Measurements from ENCODE around the gene IL34. TPM values are rescaled to one million over a fixed set of nuclear protein-coding genes. Genes with fewer than 3 reads are reported as not detected.
A peak's percentile ranks its signal among the peaks of the same experiment; 100 is the strongest.

IL34 gene
- total RNA-seq, 1 donor from 2014 or later = 13.4 TPM

DNA sequence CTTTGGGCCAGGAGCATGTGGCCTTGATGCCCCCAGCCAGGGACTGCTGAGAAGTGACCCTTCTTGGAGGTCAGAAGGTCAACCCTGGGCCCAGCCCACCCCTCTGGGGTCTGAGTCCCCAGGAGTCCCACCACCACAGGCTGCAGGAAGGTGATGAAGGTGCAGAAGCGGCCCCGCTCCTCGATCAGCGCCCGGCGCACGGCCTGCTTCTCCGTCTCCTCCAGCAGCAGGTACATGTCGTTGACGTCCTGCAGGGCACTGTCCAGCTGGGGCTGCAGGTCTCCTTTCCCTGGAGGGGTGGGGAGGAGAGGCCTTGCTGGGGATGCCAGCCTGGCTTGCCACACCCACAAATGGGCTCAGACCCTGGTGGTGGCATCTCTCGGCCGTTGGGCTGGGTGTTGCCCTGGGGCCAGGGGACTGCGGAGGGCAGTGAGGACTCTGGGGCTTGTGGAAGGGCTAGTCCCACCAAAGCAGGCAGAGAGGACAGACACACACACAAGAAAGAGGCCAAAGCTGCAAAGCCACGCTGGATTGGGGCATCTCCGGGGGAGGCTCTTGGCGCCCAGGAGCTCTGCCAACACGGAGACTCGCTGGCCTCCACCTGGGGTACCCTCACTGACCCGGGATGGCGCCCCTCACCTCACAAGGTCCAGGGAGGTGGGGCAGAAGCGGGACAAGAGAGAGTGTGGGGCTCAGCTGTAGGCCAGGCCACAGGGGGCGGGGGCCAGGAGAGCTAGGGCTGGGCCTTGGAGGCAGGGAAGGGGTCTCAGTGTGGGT lies 31.9 kb downstream of the IL34 start:
- no peak for DNase-seq

DNA sequence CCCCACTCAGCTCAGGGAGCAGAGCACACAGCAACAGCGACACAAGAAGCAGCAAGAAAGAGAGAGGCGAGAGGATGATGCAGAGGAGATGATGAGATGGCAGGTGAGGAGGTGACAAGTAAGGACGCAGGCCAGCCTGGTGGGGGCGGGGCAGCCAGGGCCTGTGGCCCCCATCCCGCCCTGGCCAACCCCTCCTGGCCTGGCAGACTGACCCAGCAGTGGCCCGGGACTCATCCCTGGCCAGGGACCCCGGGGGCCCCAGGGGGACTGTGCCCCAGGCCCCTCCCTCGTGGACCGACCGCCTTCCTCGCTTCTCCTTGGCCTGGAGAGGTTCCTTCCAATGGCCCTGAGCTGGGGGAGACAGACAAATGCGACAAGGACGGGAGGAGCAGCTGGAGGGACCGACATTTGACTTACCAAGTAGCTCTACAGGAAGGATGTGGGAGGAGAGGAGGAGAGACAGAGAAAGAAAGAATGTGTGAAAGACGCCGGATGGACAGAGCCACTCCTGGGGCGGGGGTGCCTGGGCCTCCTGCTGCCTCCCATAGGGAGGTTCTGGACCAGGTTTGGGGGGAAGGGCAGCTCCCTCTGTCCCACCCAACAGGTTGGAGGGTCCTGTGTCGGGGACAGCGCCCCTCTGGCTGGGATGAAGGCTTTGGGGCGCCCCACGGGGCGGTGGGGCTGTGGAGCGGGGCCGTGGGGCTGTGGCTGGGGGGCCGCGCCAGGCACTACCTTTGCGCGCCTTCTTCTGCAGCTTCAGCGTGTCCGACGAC lies 32.7 kb downstream of the IL34 start:
- no peak for DNase-seq

DNA sequence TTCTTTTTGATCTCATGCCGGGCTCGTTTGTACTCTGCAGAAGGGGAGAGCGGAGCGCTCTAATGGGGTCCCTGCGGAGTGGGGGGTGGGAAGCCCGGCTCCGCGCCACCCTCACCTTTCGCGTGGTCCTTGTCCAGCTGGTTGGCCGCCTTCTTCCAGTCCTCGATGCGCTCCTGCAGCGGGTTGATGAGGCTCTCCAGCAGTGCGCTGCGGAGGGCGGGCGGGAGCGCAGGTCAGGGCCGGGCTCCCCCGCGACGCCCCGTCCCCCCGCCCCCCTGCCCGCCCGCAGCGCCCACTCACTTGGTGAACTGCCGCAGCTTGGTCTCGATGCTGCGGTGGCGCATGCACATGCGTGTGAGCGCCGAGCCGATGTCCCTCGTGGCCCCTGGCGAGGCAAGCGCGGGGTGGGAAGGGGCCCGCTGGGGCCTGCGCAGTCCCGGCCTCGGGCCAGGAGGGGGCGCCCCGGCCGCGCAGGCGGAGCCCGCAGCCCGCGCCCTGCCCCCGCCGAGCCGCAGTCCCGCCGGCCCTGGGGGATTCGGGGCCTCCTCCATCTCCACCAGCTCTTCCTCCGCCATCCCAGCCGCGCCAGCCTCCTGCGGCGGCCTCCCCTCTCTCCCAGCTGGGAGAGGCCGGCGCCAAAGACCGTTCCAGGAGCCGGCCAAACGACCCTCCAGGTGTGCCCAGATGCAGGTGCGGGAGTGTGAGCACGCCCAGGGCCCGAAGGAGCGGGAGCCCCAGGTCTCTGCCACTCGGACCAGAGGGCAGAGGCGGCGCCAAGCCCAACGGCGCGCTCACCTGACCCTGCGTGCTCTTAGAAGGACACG lies 33.5 kb downstream of the IL34 start:
- no peak for DNase-seq

DNA sequence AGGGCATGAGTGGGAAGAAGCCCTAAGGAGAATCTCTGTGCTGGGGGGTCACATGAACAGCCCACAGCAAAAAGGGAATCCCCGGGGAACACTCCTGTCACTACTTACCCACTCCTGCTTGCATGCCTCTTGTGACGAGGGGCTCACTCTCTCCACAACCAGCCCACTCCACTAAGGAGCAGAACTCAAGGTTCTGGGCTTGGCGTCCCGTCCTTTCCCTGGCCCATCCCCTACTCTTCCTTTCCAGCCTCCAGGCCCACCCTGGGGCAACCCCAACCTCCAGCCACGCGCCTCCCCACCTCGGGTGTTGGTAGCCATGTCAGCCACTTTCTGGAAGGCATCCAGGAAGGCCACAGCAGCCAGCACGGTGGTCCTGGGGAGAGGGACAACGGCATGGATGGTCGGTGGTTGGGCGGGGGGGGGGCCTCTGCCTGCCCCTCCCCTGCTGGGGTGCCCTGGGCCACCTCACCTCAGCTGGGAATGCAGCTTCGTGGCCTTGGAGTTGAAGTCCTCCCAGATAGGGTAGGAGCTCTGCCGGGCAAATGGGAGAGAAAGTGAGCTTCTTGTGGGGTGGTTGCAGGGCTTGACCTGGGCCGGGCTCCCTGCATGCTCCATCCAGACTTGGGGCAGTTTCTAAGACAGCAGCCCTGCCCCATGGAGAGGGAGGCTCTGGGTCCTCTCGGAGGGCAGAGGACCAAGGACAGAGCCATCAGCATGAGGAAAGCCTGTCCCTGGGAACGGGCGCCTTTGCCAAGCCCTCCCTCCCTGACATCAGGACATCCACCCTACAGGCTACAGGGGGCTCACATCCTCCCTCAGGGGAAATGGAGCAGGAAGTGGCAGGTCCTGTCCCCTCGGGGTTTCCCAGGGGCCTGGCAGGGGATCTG lies 34.4 kb downstream of the IL34 start:
- DNase-seq = no peak

DNA sequence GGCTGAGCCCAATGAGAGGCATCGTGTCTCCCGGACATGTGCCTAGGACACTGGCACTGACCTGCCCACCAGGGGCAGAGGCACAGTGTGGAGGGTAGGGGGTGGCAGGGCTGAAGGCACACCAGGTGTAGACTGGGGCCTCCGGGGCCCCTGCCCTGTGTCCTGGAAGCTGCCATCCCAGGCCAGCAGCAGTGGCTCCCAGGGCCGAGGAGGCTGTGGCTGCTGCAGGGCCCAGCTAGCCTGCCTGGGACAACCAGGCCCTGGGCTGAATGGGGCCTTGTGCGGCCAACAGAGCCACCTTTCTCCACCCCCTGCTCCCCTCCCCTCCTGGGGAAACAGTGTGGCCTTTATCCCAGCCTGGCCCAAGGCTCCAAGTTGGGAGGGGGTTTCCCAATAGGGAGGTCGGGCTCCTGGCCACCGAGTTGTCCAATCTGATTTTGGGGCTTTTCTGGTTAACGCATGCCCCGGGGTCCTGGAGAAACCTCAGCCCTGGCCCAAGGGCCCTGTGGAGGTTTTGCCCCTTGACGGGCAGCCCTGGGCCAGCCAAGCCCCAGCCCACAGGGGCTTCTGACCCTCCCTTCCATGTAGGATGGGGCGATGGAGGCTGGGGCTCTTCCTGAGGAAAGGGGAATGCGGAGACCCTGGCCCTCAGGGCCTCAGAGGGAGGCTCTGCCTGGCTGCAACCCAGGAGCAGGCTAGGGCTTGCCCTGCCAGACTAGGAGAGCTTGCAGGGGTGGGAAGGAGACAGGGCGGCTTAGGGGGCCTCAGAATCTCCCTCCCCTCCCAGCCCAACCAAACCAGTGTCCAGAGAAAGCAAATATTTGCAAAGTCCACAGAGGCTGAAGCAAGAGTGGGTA lies 35.3 kb downstream of the IL34 start:
- DNase-seq = peak; percentile 67

DNA sequence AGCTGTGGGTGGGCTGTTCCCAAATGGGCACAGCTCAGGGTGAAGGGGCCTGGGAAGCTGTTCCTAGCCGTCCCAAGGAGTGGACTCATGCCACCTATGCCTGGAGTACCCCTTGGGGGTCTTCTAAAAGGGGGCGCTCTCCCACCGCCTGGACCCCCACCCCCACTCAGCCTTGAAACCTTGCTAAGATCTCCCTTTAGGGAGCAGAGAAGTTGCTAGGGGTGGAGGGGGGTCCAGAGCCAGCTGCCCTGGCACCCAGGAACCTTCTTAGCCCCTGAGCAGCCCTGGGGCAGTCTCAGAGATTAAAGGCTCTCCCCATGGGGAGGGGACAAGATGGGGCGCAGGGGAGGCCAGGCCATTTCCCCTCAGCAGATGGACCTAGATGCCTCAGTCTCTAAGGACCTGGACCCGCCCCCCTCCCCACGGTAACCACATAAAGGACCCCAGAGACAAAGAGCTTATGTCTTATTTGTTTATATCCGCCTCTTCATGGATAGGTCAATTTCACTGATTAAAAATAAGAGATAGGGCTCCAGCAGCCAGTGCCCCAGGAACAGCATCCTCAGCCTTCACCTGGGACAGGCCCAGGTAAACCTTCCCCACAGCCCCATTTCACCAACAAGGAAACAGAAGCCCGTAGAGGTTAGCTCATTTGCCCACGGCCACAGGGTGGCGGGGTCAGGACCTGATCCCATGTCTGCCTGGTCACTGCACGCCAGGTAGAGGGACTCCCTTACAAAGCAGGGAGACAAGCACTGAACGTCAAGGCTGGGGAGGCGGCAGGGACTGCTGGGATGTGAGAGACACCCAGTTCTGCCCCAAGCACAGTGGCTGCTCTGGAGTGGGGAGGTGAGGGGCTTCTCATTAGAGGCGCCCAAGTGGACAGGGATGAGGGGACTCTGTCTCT lies 36.1 kb downstream of the IL34 start:
- DNase-seq = no peak

DNA sequence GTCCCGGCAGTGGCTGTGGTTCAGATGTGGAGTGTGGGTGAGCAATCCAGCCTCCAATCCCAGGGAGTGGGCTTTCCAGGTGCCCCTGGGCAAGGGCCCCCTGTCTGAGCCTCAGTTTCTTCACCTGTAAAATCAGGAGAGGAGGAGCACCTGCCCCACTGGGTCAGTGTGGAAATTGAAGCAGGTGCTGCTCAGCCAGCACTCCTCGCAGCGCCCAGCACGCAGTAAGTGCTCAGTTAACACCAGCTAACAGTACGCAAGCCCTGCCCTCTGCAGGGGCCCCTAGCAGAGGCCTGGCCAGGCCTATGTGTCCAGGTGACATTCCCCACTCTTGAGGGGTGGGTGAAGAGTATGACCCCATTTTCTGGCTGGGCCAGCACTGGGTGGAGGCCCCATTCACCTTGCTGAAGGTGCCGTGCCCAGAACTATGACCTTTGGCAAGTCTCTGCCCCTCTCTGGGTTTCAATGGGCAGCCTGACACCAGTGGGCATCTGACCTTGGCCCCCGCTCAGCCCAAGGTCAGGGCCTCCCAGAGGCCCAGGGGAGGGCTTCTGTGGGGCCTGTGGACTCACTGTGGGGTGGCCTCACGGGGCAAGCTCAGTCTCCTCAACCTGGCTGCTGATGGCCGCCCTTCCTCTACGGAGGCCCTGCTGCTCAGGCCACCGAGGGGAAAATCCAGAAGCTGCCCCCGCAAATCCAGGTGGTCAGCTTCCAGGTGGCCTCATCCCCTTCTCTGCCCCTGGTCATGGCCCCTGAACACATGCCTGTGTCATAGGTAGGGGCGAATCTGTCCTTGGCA lies 37.0 kb downstream of the IL34 start:
- DNase-seq = no peak

DNA sequence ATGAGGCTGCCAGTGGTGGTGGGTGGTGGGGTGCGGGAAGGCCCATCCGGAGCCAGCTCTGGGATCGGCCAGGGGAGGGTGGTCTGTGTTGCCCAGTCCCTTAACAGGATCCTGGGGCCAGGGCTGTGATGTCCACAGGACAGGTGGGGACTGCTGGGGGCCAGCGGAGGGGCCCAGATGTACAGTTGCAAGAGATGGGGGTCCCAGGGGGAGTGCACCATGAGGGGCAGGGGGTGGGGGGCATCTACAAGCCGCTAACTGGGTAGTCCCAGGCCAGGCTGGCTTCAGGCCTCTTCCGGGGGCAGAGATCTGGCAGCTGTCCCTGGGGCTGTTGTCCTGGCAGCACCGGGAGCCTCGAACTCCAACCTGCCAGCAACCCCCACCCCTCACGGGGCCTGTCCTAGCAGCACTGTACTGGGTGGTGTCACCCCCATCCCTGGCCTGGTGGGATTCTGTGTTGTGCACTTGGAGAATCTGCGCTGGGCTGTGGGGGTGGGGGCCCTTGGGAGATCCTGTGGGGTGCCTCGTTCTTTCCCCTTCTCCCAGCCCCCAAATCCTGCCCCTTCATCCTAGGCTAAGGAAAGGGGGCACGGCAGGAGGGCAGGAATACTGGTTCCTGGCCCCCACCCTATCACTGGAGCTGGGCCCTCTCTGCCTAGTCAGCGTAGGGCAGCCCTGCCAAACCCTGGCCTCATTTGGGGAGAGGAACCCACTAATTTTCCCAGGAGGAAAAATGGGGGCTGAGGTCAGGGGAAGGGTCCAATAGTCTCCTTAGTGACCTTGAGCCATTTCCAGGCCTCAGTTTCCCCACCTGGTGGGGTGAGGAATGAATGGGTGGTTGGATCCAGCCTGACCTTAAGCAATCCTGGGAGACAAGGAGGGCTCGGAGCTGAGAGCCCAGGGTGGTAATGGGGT lies 38.0 kb downstream of the IL34 start:
- DNase-seq = peak; percentile 34

DNA sequence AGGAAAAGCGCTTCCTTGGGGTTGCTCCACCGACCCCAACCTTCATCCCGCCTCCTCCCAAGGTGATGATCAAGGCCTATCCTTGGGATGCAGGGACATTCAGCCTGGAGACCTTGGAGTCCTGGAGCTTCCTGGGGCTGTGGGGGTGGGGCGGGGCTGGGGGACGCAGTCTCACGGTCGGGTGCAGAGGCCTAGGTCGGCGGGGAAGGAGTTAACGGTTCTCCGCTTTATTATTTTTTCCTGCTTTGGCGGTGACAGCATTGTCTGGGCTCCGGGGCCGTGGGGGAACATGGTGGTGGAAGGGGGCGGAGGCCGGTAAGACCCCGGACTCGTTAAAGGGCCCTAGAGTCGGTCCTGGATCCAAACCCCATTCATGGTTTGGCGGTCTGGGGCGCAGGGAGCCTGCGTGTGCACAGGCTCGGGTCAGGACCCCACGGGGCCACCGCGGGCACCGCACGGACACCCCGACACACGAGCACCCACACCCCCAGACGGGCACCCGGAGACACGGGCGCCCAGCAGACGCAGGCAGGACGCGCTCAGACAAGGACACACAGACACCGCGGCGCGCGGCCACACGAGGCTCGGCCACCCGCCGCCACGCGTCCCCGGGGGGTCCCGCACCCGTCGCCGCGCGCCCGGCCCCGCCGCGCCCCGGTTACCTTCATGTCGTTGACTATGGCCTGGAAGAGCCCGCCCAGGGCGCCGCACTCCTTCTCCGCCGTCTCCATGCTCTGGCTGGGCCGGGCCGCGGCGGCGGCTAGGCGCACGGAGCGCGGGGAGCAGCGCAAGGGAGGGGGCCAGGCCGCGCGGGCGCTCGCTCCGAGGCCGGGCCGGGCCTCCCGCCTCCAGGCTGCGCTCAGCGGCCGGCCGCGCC lies 38.9 kb downstream of the IL34 start:
- peak; percentile 49 for DNase-seq

DNA sequence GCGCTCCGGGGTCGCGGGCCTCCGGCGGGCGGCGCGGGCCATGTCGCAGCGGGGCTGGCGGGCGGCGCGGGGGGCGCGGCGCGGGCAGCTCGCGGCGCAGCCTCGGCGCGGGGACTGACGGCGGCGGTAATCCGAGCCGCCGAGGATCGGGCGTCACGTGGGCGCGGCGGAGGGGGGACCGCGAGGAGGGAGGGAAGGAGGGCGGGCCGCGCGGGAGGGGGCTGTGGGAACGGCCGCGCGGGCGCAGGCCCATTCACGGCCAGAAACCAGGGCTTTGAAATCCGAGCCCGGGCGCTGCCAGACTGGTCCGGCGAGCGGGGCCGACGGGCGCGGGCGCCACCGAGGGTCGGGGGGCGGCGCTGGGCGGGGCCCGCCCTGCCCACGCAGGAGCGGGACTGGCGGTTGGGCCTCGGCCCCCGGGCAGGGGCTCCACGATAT lies 39.6 kb downstream of the IL34 start, which contains the start of gene MTSS2:
TSS of gene MTSS2 (minus strand) at position 116 of the 438 bp plus-strand sequence. CDS start 262 bp downstream, outside the sequence.
- peak; percentile 97 for DNase-seq

DNA sequence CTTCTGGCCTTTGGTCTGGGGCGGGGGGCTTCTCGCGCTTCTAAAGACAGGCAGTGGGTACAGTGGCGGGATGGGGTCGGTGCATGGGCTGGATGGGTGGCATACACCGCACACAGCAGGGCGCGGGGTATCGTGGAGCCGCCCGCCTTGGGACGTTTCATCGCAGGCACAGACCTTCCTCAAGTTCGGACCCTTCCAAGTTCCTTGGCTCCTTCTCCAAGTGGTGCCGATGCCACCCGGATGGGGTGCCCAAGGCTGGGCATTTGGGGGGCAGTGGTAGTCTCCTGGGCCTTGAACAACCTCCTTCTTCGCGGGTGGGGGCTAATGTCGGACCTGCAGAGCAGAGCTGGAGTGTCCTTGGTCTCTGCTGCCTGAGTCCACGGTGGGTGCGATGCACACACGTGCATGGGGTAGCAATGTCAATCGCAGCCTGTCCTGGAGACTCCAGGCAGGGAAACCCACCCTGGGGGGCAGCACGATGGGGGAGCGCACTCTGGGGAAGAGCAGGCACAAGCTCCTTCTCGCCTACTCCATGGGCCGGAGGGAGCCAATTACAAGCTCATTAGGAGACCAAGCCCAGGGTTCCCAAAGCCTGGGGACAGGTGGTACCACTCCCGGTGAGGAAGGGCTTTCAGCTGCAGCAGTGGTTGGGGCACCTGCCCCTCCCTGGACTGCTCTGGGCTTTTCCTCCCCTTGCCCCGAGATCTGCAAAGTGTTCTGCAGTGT lies 40.2 kb downstream of the IL34 start:
- DNase-seq = peak; percentile 73

DNA sequence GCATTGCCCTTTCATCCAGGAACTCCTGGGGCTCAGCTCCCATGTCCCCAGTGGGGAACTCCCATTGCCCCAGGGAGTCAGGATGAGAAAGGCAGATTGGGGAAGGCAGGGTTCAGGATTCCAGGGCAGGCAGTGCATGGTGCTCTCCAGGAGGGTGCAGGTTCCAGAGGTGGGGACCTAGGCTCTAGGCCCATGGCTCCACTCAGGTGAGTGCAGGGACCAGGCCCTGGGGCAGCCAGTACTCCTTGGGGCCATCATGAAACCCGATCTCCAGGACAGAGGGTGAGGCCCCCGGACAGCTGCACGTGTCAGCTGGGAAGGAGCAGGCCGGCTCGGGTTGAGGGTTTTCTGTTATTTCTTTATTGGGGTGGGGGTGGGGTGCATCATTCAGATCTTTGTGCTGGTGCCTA lies 40.7 kb downstream of the IL34 start:
- DNase-seq = peak; percentile 88

DNA sequence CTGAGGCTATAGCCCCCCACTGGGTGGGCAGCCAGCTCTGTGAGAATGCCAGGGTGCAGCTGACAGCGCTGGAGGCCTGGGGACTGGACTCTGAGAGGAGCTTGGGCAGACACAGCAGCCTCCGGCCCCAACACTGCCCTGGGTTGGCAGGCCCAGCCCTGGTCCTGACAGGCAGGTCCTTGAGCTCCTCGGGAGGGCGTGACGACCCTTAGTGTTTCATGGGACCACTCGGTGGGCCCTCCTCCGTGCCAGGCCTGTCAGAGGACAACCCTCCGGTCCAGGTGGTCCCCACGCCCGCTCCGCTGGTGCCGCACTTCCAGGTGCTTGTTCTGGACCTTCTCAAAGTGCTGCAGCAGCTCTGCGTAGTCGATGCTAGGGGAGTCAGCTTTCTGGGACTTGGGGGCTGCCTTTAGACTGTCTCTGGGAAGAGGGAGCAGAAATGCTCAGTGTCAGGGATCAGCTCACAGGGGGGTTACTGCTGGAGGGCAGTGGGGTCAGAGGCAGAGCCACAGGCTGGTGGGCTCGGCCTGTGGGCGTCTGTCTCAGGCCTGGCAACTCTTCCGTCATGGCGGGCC lies 41.4 kb downstream of the IL34 start:
- DNase-seq = peak; percentile 21

DNA sequence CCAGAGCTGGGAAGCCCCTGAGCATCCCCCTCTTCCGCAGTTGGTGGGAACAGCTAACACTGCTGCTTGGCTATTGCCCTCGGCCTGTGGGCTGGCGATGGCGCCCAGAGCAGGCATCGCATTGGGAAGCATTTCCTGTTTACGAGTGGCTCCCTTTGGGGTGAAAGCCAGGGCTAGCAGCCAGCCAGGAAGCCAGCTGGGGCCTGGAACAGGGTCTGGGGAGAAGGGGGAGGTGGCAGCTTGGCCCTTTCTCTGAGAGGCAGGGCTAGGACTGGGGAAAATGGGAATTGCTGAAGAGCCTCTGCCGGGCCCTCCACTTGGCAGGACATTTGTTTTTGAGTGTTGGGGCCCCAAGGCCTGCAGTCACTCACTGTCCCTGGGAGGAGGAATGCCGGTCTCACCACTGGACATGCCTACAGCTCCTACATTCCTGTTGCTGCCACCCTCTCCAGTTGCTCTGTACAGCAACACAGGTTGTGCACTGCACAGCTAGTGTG lies 41.9 kb downstream of the IL34 start:
- peak; percentile 87 for DNase-seq

Data from tongue (tissue), 2 donors.